ENCODE results near the gene PAK2.
"Not testable (repeated sequence)": the region's sequence is repeated elsewhere in the genome, so short reads cannot be mapped to it uniquely, and the experiment has no call there.

PAK2 gene

DNA sequence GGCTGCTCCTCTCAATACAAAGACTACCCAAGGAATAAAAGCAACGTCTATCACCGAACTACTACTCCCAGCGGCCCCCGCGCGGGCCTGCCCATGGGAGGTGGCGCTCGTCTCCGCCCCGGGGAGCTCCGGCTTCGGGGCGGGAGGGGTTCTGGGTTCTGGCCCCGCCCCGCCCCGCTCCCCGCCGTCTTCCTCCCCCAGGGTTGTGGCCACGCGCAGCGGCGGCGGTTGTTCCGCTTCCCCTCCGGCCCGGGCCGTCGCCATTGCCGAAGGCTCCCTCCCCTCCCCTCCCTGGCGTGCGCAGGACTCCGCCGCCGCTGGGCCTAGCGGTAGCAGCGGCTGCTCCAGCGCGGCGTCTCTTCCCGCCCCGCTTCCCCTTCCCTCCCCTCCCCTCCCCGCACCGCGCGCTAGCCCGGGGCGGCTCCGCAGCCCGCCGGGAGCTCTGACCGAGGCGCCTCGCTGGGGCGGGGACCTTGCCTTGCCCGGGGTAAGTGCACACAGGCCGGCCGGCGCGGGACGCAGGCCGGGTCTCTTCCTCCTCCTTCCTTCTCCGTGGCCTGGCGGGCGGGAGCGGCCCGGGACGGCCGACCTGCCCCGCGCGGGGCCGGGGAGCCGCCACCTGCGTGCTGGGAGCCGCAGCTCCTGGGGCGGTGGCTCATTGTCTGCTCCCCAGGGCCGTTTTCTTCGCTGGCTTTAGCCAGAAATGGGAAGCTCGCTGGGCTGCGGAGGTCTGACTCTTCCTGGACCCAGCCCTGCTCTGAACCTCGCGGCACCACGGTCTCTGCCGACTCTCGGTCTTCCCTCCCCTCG, at the start of gene PAK2:
PAK2 (plus strand) TSS at position 187 of the 810 bp plus-strand sequence. CDS start 42,790 bp downstream, outside the sequence.
- peak; percentile 92 for DNase-seq

DNA sequence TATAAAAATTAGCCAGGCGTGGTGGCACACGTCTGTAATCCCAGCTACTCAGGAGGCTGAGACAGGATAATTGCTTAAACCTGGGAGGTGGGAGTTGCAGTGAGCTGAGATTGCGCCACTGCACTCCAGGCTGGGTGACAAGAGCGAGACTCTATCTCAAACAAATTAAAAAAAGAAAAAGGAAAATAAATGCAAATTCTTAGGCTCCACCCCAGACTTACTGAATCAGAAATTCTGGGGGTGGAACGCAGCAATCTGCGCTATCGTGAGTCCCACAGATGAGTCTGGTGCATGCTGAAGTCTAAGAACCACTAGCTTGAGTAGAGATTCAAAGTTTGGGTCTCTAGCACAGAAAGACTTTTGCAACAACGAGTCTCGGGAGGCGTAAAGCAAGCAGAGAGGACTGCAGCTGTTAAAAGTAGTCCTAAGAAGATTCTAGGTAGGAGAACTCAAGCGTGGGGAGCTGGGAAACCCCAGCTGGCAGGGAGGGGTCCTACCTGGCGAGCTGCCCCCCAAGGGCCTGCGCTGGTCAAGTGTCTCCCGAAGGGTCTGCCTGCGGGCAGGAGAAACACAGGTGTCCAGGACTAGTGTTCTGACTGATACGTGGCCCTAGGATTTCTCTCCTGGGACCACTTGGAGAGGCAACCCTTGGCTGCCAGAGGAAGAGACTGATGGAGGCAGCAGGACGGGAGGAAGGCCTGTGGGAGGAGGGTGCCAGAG, 49.6 kb upstream of the PAK2 start:
- DNase-seq = no peak

DNA sequence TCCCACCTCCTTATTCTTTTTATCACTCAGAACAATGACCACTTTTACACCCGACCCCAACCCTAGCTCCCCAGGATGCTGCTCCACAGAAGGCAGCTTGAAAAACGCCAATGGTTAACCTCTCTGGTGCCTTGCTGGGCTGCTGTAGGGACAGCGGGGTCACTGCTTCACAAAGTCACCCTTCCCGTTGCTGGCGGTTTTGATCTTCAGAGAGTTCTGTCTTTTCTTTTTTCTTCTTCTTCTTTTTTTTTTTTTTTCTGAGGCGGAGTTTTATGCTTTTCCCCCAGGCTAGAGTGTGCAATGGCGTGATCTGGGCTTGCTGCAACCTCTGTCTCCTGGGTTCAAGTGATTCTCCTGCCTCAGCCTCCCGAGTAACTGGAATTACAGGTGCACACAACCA, 48.3 kb upstream of the PAK2 start:
- no peak for DNase-seq

DNA sequence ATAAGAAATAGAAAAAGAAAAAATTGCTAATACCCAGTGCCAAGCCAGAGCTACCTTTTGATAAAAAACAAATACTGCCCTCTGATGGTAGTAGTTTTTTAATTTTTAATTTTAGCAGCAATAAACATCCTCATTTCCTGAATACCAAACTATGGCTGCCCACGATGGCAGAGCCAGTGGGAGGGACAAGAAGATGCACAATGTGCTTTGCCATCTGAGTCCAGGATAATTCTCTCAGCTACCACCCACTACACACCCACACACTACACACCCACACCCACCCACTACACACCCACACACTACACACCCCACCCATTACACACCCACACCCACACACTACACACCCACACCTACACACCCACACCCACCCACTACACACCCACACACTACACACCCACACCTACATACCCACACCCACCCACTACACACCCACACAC, 45.4 kb upstream of the PAK2 start:
- DNase-seq = peak; percentile 65

DNA sequence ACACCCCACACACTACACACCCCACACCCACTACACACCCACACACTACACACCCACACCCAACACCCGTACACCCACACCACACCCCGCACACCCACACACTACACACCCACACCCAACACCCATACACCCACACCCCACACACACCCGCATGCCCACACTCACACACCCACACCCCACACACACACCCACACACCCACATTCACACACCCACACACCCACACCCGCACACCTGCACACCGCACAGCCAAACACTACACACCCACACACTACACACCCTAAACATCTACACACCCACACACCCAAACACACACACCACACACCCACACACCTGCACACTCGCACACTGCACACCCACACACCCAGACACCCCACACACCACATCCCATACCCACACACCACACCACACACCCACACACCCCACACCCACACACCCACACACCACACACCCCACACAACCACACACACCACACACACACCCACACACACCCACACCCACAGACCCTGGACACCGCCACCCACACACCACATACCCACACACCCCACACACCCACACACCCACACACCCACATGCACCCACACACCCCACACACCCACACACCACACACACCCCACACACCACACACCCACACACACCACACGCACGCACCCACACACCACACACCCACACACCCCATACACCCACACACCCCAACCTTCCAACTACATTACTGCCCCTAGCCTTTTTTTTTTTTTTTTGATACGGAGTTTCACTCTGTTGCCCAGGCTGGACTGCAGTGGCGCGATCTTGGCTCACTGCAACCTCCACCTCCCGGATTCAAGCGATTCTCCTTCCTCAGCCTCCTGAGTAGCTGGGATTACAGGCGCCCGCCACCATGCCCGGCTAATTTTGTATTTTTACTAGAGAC, 44.5 kb upstream of the PAK2 start:
- DNase-seq = peak; percentile 43

DNA sequence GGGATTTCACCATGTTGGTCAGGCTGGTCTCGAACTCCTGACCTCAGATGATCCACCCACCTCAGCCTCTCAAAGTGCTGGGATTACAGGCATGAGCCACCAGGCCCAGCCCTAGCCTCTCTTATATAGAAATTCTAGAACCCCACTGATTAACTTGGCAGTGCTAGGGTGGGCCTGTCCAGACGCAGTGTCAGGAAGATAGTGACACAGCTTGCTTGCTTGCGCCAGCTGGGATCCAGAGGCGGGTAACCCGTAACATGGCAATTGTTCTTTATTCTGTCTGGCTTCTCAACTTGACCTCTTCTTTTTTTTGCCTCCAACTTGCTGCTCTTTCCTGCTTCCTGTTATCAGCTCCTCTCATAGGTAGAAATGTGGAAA, 43.8 kb upstream of the PAK2 start:
- no peak for DNase-seq

DNA sequence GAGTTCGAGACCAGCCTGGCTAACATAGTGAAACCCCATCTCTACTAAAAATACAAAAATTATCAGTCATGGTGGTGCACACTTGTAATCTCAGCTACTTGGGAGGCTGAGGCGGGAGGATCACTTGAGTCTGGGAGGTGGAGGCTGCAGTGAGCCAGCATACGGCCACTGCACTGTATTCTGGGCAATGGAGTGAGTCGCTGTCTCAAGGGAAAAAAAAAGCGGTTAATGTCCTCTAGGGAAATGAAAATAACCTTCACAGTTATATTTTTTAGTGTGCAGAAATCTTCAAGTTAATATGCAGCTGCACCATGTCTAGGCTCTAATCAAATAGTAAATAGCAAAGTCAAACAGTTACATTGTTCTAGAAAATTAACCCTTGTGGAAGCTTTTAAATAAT, 42.4 kb upstream of the PAK2 start:
- DNase-seq = no peak

DNA sequence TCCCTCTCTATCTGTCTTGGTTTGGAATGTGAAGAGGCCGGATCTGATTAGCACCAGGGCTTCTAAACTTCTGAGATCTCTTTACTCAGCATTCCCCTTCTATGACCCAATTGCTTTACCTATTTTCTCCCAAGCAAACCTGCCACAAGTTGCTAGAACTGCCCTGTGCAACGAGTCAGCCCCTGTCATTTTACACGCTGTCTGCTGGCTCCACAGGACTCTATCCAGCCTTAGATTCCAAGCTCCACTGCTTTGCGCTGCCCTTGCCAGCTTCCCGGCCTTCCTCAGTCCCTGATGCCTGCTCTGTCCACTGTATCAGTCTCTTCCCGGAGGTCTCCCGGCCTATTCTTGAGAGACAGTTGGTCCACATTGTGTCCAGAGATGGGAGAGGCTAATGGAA, 39.9 kb upstream of the PAK2 start:
- no peak for DNase-seq

DNA sequence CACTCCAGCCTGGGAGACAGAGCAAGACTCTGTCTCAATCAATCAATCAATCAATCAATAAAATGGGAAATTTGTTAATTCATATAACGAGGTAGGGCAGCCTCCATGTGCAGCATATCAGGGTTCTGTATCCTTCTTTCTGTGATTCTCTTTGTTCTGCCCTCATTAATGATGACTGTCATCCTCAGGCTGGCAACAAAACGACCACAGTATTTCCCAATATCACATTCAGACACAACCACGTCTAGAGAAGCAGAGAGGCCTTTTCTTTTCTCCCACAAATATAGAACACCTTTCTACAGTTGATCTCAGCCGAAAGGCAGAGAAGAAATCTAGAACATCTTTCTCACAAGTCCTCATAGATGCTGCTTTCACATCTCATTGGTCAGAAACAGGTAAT, 38.9 kb upstream of the PAK2 start:
- DNase-seq = no peak

DNA sequence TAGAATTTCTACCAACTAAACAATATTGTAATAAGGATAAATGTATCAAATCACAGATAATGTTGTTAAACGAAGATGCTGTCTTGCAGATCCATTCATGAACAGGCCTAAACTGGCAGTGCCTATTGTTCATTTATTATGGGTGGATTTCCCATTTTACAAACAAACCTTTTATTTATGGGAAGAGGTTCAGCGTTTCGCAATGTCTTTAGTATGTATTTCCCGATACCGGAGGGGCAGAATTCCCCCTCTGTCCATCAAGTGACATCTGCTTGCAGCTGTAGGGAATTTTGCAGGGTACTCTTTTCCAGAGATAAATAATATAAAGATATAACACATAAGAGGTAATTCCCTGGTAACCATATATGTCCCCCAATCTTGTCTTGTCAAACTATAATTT, 33.3 kb upstream of the PAK2 start:
- DNase-seq = no peak

DNA sequence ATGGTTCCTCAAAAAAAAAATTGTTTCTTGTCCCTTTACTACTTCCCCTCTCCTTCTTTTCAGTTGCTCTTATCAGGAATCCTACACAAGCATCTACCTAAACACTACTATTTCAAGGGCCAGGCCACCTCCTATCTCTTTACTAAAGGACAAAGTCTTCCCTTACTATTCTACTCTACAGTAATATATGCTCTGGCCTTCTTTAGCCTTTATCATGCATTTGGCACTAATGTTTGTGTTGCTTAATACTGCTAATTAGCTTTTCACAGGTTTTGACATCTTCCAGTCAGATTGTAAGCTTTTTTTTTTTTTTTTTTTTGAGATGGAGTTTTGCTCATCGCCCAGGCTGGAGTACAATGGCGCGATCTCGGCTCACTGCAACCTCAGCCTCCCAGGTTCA, 32.9 kb upstream of the PAK2 start:
- no peak for DNase-seq

DNA sequence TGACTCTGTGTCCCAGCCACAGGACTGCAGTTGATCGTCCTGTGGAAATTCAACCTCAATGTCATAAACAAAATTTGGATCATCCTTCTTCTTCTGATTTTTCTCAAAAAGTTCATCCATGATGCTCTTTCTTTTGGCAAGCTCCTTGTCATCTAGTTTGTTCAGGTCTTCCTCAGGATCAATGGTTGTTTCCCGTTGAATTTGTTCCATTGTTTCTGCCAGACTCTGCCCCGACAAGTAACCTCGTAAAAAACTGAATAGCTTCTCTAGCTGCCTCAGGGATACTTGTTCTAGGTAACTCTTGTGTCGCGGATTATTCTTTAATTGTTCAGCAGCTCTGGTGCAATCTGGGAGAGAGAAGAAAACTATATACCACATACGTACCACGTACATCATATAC, 32.1 kb upstream of the PAK2 start:
- no peak for DNase-seq

DNA sequence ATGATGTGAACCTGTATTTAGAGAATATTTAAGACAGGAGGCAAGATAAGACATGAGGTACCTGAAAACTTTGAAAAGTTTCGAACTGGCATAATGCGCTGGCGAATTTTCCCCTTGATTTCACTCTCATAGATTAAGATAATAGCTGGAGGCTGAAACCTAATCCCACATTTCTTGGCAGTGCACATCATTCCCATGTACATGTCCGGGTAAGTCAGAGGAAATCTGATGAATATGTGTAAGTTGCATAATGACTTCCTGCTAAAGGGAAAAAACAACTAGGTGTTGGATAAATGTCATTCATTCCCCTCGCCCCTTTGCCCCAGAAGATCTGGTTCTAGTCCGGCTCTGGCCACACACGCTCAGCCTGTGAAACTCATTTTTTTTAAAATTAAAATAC, 31.2 kb upstream of the PAK2 start:
- no peak for DNase-seq

DNA sequence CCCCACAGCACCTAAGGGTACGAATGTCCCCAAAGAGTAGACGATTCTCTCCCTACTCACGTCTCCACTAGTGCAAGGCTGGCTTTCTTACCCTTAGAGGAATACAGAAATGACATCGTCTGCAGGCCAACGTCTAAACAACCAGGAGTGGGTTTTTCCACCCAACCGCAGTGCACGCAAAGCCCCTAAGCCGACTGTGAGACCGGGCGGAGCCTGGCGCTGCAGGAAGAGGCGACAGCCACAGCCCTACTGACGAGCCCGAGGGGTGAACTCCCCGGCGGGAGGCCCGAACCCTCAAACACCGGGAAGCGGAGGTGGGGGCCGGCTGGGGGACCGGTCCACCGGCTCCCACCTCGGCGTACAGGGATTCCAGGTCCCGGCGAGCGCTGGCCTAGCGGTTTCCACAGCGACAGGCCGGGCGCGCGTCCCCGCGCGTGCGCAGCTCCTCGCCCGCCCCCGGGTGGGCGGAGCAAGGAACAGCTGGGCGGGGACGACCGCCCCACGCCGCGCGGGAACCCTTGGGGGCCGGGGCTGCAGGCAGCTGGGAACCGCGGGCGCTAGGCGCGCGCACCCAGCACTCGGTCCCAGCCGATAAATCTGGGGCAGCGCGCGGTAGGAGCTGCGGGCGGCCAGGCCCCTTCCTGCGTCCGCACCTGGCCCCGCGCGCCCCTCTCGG, 27.7 kb upstream of the PAK2 start, which contains the start of the genes CEP19 and PIGX:
CEP19 (minus strand) TSS at position 413 of the 676 bp plus-strand sequence. CDS start 3,593 bp downstream, outside the sequence.
PIGX (plus strand) TSS at position 540 of the 676 bp plus-strand sequence.
- DNase-seq = peak; percentile 95

DNA sequence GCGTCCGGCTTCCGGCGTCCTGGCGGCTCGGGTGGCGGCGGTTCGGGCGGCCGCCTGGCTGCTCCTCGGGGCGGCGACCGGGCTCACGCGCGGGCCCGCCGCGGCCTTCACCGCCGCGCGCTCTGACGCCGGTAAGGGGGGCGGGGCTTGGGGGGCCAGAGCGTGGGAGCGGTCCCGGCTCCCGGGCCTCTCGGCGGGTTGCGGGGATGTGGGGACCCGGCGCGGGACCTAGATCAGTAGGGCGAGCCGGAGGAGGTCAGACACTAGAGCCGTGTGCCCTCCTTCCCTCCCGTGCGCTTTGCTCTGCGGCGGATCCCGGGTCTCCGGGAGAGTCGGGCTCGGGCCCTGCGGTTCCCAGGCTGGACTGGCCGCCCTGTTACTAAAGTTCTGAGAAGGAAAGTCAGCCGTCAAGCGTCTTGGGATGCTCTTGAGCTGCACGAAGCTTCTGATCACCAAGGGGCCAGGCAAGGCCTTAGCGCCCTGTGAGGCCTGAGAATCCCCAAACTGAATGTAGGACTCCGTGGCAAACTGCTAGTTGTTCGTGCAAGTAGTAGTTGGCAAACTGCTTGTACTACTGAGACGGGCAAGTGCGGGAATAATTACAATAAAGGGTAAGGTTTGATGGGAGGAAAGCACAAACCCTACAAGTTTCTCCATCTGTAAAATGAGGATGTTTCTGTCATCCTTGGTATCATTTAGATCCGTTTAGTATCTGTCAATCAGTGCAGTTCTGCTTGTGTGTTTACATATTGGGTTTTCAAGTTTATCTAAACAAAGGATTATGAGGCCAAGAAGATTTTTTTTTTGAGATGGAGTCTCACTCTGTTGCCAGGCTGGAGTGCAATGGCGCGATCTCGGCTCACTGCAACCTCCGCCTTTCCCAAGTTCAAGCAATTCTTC, 26.9 kb upstream of the PAK2 start:
- DNase-seq = peak; percentile 77

DNA sequence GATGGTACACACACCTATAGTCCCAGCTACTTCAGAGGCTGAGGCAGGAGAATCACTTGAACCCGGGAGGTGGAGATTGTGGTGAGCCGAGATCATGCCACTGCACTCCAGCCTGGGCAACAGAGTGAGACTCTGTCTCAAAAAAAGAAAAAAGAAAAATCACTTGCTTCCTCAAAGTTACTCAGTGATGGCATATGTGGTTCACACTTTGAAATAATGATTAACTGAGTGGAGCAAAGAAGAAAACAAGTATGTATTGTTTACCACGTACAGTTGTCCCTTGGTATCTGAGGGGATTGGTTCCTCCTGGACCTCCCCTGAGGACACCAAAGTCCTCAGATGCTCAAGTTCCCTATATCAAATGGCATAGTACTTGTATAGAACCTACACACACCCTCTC, 22.5 kb upstream of the PAK2 start:
- DNase-seq = not testable (repeated sequence)

DNA sequence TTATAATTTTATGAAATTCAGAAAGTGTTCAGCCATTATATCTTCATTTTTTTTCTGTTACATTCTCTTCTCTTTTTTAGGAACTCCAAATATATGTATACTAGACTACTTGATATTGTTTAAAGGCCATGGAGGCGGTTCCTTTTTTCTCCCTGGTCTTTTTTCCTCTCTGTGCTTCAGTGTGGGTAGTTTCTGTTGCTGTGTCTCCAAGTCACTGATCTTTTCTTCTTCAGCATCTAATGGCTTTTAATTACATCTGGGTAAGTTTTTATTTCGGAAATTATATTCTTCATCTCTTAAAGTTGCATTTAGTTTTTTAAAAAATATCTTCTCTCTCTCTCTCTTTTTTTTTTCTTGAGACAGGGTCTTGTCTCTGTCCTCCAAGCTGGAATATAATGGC, 18.6 kb upstream of the PAK2 start:
- DNase-seq = no peak

DNA sequence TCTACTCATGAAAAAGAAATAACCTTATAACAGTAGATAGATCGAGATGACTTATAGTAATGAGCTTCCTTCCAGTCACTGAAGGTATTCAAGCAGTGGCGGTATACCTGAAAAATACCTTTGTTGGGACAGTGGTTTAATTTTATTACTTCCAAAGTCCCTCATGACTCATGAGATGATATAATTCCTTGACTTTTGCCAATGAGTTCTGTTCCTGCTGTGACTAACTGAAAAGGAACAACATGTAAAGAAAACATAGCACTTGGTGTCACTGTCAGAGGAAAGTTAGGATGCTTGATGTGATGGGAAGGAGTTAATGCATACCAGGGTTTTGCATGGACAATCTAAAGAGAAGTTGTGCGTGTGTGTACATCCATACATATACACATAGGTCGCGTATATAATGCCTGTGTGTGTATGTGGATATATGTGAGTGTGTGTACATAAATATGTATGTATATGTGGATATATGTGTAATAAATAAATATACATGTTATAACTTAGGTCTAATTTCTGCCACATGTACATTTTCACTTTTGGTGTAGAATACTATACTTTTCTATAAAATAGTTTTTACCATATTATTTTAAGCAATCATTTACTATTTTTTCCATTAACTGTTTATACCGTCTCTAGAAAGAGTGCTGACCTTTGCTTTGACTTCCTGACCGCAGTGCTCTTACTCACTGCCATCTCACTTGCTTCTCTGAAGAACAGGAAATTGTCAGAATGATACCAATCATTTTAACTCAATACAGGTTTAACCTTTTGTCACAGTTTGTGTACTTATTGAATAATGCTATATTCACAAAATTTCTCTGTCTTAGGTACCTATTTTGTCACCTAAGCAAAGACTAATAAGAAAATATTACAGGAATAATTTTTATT, 12.6 kb upstream of the PAK2 start:
- peak; percentile 42 for DNase-seq

DNA sequence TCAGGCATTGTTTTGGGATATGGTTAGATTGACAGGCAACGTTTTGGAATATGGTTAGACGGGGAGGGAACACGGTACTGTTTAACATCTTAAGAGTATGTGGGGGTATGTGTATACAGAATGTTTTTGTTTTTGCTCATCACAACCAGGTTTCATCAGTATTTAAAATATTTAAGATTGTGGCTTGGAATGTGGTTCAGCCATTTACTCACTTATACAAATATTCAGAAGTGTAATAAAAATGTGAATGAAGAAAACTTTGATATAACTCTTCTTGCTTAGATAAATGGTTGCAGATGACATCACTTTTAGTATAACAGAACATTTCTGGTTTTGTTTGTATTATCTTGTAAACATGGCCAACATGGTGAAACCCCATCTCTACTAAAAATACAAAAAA, 3.9 kb upstream of the PAK2 start:
- no peak for DNase-seq

DNA sequence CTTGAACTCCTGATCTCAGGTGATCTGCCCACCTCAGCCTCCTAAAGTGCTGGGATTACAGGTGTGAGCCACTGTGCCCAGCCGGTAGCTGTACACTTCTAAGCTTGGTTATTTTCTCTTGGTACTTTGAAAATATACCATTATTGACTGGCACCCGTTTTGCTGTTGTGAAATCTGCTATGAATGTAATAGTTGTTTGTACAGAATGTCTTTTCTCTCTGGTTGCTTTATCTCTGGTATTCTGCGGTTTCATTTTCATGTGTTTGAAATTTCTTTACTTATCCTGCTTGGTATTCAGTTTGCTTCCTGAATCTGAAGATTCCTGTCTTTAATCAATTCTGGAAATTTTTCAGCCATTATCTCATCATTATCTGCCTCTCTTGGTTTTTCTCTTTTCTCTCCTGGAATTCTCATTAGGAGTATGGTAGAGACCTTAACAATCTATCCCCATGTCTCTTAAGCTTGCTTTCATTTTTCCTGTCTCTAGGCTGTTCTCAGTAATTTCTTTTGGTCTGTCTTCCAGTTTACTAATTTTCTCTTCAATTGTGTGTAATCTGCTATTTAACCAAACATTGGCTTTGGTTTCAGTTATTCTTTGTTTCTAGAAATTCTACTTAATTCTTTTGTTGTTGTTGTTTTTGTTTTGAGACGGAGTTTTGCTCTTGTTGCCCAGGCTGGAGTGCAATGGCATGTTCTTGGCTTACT, 2.8 kb upstream of the PAK2 start:
- DNase-seq = no peak
